Measurements from ENCODE around the gene PLAC8L1.

Gene PLAC8L1

GRCh38 chr5:146078566-146078965, 26.8 kb downstream of the PLAC8L1 start:
- DNase-seq, result no peak

GRCh38 chr5:146076455-146076854, 28.9 kb downstream of the PLAC8L1 start:
- no peak for DNase-seq

- DNase-seq, result no peak
Measured at GRCh38 chr5:146076028-146076427, 29.3 kb downstream of the PLAC8L1 start.

- no peak for DNase-seq
Measured at GRCh38 chr5:146073239-146073900, 32.0 kb downstream of the PLAC8L1 start.

- no peak for DNase-seq
Measured at GRCh38 chr5:146072595-146072994, 32.8 kb downstream of the PLAC8L1 start.

- DNase-seq, result no peak
Measured at GRCh38 chr5:146071171-146071570, 34.2 kb downstream of the PLAC8L1 start.

- no peak for DNase-seq
Measured at GRCh38 chr5:146070746-146071145, 34.6 kb downstream of the PLAC8L1 start.

- no peak for DNase-seq
Measured at GRCh38 chr5:146069780-146070099, 35.6 kb downstream of the PLAC8L1 start.

- DNase-seq, result no peak
Measured at GRCh38 chr5:146068977-146069779, 36.2 kb downstream of the PLAC8L1 start.

GRCh38 chr5:146068206-146068605, 37.2 kb downstream of the PLAC8L1 start:
- no peak for DNase-seq

GRCh38 chr5:146066968-146067367, 38.4 kb downstream of the PLAC8L1 start:
- no peak for DNase-seq

GRCh38 chr5:146060221-146060585, 45.2 kb downstream of the PLAC8L1 start:
- DNase-seq, result no peak

GRCh38 chr5:146059460-146060220, 45.7 kb downstream of the PLAC8L1 start:
- DNase-seq, result no peak

GRCh38 chr5:146055432-146055831, 49.9 kb downstream of the PLAC8L1 start:
- DNase-seq, result no peak

- peak in 1 of 2 experiments; percentile 4 for DNase-seq
Measured at GRCh38 chr5:146052780-146053179, 52.6 kb downstream of the PLAC8L1 start.

- no peak for DNase-seq
Measured at GRCh38 chr5:146051678-146052077, 53.7 kb downstream of the PLAC8L1 start.

GRCh38 chr5:146050086-146050485, 55.3 kb downstream of the PLAC8L1 start:
- DNase-seq, result no peak

GRCh38 chr5:146049704-146050026, 55.7 kb downstream of the PLAC8L1 start:
- no peak for DNase-seq

GRCh38 chr5:146048994-146049703, 56.2 kb downstream of the PLAC8L1 start:
- DNase-seq, result peak in 1 of 2 experiments; percentile 68

- no peak for DNase-seq
Measured at GRCh38 chr5:146047396-146047795, 58.0 kb downstream of the PLAC8L1 start.

- DNase-seq, result no peak
Measured at GRCh38 chr5:146043722-146044121, 61.7 kb downstream of the PLAC8L1 start.

GRCh38 chr5:146042628-146043279, 62.6 kb downstream of the PLAC8L1 start:
- DNase-seq, result peak in 1 of 2 experiments; percentile 68
